DOHH2 (cell line): ENCODE measurements around the gene NNAT.

Experiments used
- H3F3A ChIP-seq: fragments of 200-600 bp; sonication (generic), shearing (Covaris generic); 2 replicates; pipeline ENCODE4 v1.6.0; 2016; ENCODE audit warnings: antibody characterized with exemption, mild to moderate bottlenecking; ENCODE audit not compliant: control insufficient read depth, insufficient read depth
- H3K27ac ChIP-seq: fragments of 200-600 bp; sonication (generic); 2 replicates; pipeline ENCODE4 v1.5.1; 2014; ENCODE audit warnings: low read depth, mild to moderate bottlenecking, low read length, moderate library complexity
- H3K27me3 ChIP-seq: fragments of 200-600 bp; sonication (generic); 2 replicates; pipeline ENCODE4 v1.6.1; 2014; ENCODE audit warnings: mild to moderate bottlenecking, low read length, mixed read lengths; ENCODE audit not compliant: control insufficient read depth
- H3K36me3 ChIP-seq: fragments of 200-600 bp; sonication (generic); 2 replicates; pipeline ENCODE4 v1.6.1; 2014; ENCODE audit warnings: mild to moderate bottlenecking, low read length, moderate library complexity, mixed read lengths; ENCODE audit not compliant: control insufficient read depth
- H3K4me1 ChIP-seq: fragments of 200-600 bp; sonication (generic); 2 replicates; pipeline ENCODE4 v1.6.1; 2014; ENCODE audit warnings: mild to moderate bottlenecking, low read length, mixed read lengths; ENCODE audit not compliant: control insufficient read depth
- H3K4me2 ChIP-seq: fragments of 200-600 bp; sonication (generic); 2 replicates; pipeline ENCODE4 v1.6.0; 2014; ENCODE audit warnings: mild to moderate bottlenecking, low read length, moderate library complexity
- H3K4me3 ChIP-seq: fragments of 200-600 bp; sonication (generic); 2 replicates; pipeline ENCODE4 v1.5.1; 2014; ENCODE audit warnings: mild to moderate bottlenecking, low read length, mixed read lengths
- H3K79me2 ChIP-seq: fragments of 200-600 bp; sonication (generic); 2 replicates; pipeline ENCODE4 v1.6.1; 2014; ENCODE audit warnings: mild to moderate bottlenecking, low read length, mixed read lengths; ENCODE audit not compliant: control insufficient read depth
- H3K9me2 ChIP-seq: fragments of 200-600 bp; sonication (generic); replicated peaks from 2 replicates; pipeline ENCODE4 v1.6.1; 2014; ENCODE audit warnings: mild to moderate bottlenecking, low read length, mixed read lengths; ENCODE audit not compliant: control insufficient read depth
- H3K9me3 ChIP-seq: fragments of 200-600 bp; sonication (generic); 2 replicates; pipeline ENCODE4 v1.6.1; 2014; ENCODE audit warnings: antibody characterized with exemption, low read length, mixed read lengths; ENCODE audit not compliant: control insufficient read depth, insufficient read depth
- H4K20me1 ChIP-seq: fragments of 200-600 bp; sonication (generic); 2 replicates; pipeline ENCODE4 v1.6.0; 2014; ENCODE audit warnings: low read depth, mild to moderate bottlenecking, antibody characterized with exemption, low read length, moderate library complexity; ENCODE audit not compliant: control insufficient read depth, insufficient read depth
- CTCF ChIP-seq: fragments of 200-600 bp; sonication (generic); IDR thresholded peaks from one replicate; pipeline ENCODE4 v1.5.1; 2014; ENCODE audit warnings: antibody characterized with exemption, mild to moderate bottlenecking, low read depth, low read length; ENCODE audit not compliant: poor library complexity, severe bottlenecking
- EZH2phosphoT487 ChIP-seq: fragments of 200-600 bp; sonication (generic); IDR thresholded peaks from 2 replicates; pipeline ENCODE4 v1.6.1; 2017; ENCODE audit warnings: borderline replicate concordance, mild to moderate bottlenecking, antibody characterized with exemption, low read length, moderate library complexity, mixed read lengths

Gene NNAT

GRCh38 chr20:37477041-37477440 is 44.0 kb upstream of the NNAT start:
- TF ChIP-seq CTCF = no peak
- TF ChIP-seq EZH2phosphoT487 = no peak
- no peaks in the 10 kb centered on the region for H3K9me3 ChIP-seq
- no peak overlapping the region for H3K27ac ChIP-seq
- no peaks in the 10 kb centered on the region for H3F3A ChIP-seq
- peaks cover 4% of the 10 kb centered on the region; the same call in 1 of the 2 replicates for H3K4me1 ChIP-seq
- H3K79me2 ChIP-seq = no peaks in the 10 kb centered on the region
- H3K4me3 ChIP-seq = no peak overlapping the region
- H3K27me3 ChIP-seq = peaks cover 13% of the 10 kb centered on the region
- no peaks in the 10 kb centered on the region for H4K20me1 ChIP-seq
- no peaks in the 10 kb centered on the region for H3K9me2 ChIP-seq
- H3K4me2 ChIP-seq = no peak overlapping the region
- H3K36me3 ChIP-seq = no peaks in the 10 kb centered on the region

- Histone ChIP-seq H3K27ac (no peak overlapping the region), H3K27me3 (peaks cover 16% of the 10 kb centered on the region), H3K9me2 (no peaks in the 10 kb centered on the region), H3K4me3 (no peak overlapping the region), H3K79me2 (no peaks in the 10 kb centered on the region), H3F3A (no peaks in the 10 kb centered on the region), H3K4me2 (no peak overlapping the region), H3K9me3 (no peaks in the 10 kb centered on the region), H4K20me1 (no peaks in the 10 kb centered on the region), H3K4me1 (peaks cover 4% of the 10 kb centered on the region; the same call in 1 of the 2 replicates), H3K36me3 (no peaks in the 10 kb centered on the region)
- TF ChIP-seq EZH2phosphoT487 = no peak
- TF ChIP-seq CTCF = no peak
Observed at GRCh38 chr20:37479266-37479665, 41.8 kb upstream of the NNAT start.

GRCh38 chr20:37479925-37480691 is 40.9 kb upstream of the NNAT start:
- Histone ChIP-seq H3K9me3 (no peaks in the 10 kb centered on the region), H3K4me2 (no peak overlapping the region), H3K36me3 (no peaks in the 10 kb centered on the region), H3K27me3 (peaks cover 15% of the 10 kb centered on the region), H3K4me3 (no peak overlapping the region), H3K9me2 (no peaks in the 10 kb centered on the region), H3K79me2 (no peaks in the 10 kb centered on the region), H3F3A (no peaks in the 10 kb centered on the region), H3K27ac (no peak overlapping the region), H4K20me1 (no peaks in the 10 kb centered on the region), H3K4me1 (peaks cover 3% of the 10 kb centered on the region; the same call in 1 of the 2 replicates)
- TF ChIP-seq CTCF (no peak), EZH2phosphoT487 (no peak)
